NCI-H510A (cell line): ENCODE measurements around the gene CLDN34.

Experiments used
- DNase-seq: peaks from one replicate; lab custom pipeline; 2025; lab: John Stamatoyannopoulos, UW

The CLDN34 gene

GRCh38 chrX:9966775-9967408 is at the start of gene CLDN34:
CLDN34 (plus strand) TSS chrX:9967358; CDS start chrX:9967358, 0 bp downstream.
- DNase-seq, result no peak

- no peak for DNase-seq
These were observed 49.3 kb upstream of the CLDN34 start for GRCh38 chrX:9917861-9918260.

- DNase-seq, result no peak
These were observed 47.5 kb upstream of the CLDN34 start for GRCh38 chrX:9919632-9920172.

- DNase-seq, result no peak
These were observed 45.8 kb upstream of the CLDN34 start for GRCh38 chrX:9921407-9921806.

- DNase-seq, result no peak
These were observed 43.8 kb upstream of the CLDN34 start for GRCh38 chrX:9923357-9923756.

- no peak for DNase-seq
These were observed 41.2 kb upstream of the CLDN34 start for GRCh38 chrX:9926002-9926401.

GRCh38 chrX:9927698-9928482 is 39.3 kb upstream of the CLDN34 start:
- DNase-seq, result peak; percentile 25

GRCh38 chrX:9935436-9935835 is 31.7 kb upstream of the CLDN34 start:
- no peak for DNase-seq

- DNase-seq, result no peak
These were observed 29.4 kb upstream of the CLDN34 start for GRCh38 chrX:9937761-9938160.

- no peak for DNase-seq
These were observed 28.6 kb upstream of the CLDN34 start for GRCh38 chrX:9938516-9938915.

- DNase-seq, result no peak
These were observed 26.7 kb upstream of the CLDN34 start for GRCh38 chrX:9940421-9940820.

- DNase-seq, result no peak
These were observed 25.1 kb upstream of the CLDN34 start for GRCh38 chrX:9942086-9942485.

- no peak for DNase-seq
These were observed 23.7 kb upstream of the CLDN34 start for GRCh38 chrX:9943420-9943819.

- DNase-seq, result no peak
These were observed 19.9 kb upstream of the CLDN34 start for GRCh38 chrX:9947131-9947794.

- DNase-seq, result no peak
These were observed 18.8 kb upstream of the CLDN34 start for GRCh38 chrX:9948406-9948805.

GRCh38 chrX:9952300-9952699 is 14.9 kb upstream of the CLDN34 start:
- no peak for DNase-seq

- no peak for DNase-seq
These were observed 13.8 kb upstream of the CLDN34 start for GRCh38 chrX:9953396-9953795.

- no peak for DNase-seq
These were observed 11.7 kb upstream of the CLDN34 start for GRCh38 chrX:9955506-9955905.

GRCh38 chrX:9957743-9958142 is 9.4 kb upstream of the CLDN34 start:
- no peak for DNase-seq

- no peak for DNase-seq
These were observed 9.0 kb upstream of the CLDN34 start for GRCh38 chrX:9958183-9958582.

GRCh38 chrX:9961750-9962149 is 5.4 kb upstream of the CLDN34 start:
- DNase-seq, result no peak

GRCh38 chrX:9977635-9978034 is 10.5 kb downstream of the CLDN34 start:
- DNase-seq, result no peak

- DNase-seq, result no peak
These were observed 13.2 kb downstream of the CLDN34 start for GRCh38 chrX:9980401-9980800.
